SK-N-SH (cell line): ENCODE data around the gene GRIK5. TPM values are rescaled to one million over a fixed set of nuclear protein-coding genes. Genes with fewer than 3 reads are reported as not detected.

Source experiments
- CTCF ChIA-PET: fragments of 300-600, 350-600 bp; formaldehyde crosslinking; extraction: SDS; loops from one replicate; lab custom pipeline; 2021; lab: Yijun Ruan, JAX
- POLR2A ChIA-PET: fragments of 350-600 bp; sonication (Branson Sonifier 250); formaldehyde crosslinking; extraction: SDS; loops from one replicate; lab custom pipeline; 2020; ENCODE audit warnings: antibody characterized with exemption, inconsistent platforms; lab: Yijun Ruan, JAX
- DNase-seq: peaks from one replicate; pipeline ENCODE4 v3.0.0; 2012
- H2AFZ ChIP-seq: fragments of 200-600 bp; sonication (generic); 2 replicates; pipeline ENCODE4 v1.8.1; 2016; ENCODE audit warnings: antibody characterized with exemption, mild to moderate bottlenecking, low read depth
- H3F3A ChIP-seq: fragments of 200-600 bp; sonication (generic); replicated peaks from 2 replicates; pipeline ENCODE3; 2016; ENCODE audit warnings: antibody characterized with exemption, mild to moderate bottlenecking; ENCODE audit not compliant: insufficient read depth
- H3K27ac ChIP-seq, 2 experiments: fragments of 200-500 bp in 1 of 2; fragments of 200-600 bp in 1 of 2; sonication (Bioruptor generic) in 1 of 2; sonication (generic), shearing (Covaris generic) in 1 of 2; 2 replicates each; pipeline versions ENCODE4 v1.5.1 to v1.6.1; 2014 to 2016; ENCODE audit warnings: low read depth in 2 of 2, inconsistent platforms in 1 of 2, low read length in 1 of 2, mild to moderate bottlenecking in 1 of 2, mixed read lengths in 1 of 2
- H3K27me3 ChIP-seq: fragments of 200-600 bp; sonication (generic), shearing (Covaris generic); 2 replicates; pipeline ENCODE4 v1.6.1; 2016; ENCODE audit warnings: mixed run types; ENCODE audit not compliant: insufficient read depth
- H3K36me3 ChIP-seq, 2 experiments: fragments of 200-500 bp in 1 of 2; fragments of 200-600 bp in 1 of 2; sonication (Bioruptor generic) in 1 of 2; sonication (generic) in 1 of 2; replicated peaks in 1 of 2; 2 replicates each; pipeline versions ENCODE3 to v1.5.1; 2014 to 2016; ENCODE audit warnings: low read length in 1 of 2, mild to moderate bottlenecking in 1 of 2; ENCODE audit not compliant: insufficient read depth in 2 of 2, control insufficient read depth in 1 of 2
- H3K4me1 ChIP-seq, 2 experiments: fragments of 200-500 bp in 1 of 2; fragments of 200-600 bp in 1 of 2; sonication (Bioruptor generic) in 1 of 2; sonication (generic), shearing (Covaris generic) in 1 of 2; 2 replicates each; pipeline versions ENCODE4 v1.5.1 to v1.6.1; 2014 to 2016; ENCODE audit warnings: low read depth in 1 of 2, low read length in 1 of 2, mixed run types in 1 of 2; ENCODE audit not compliant: insufficient read depth in 2 of 2, control insufficient read depth in 1 of 2
- H3K4me2 ChIP-seq: fragments of 200-600 bp; sonication (generic), shearing (Covaris generic); 2 replicates; pipeline ENCODE4 v1.6.1; 2017; ENCODE audit warnings: mixed run types
- H3K4me3 ChIP-seq, 2 experiments: fragments of 200-500 bp in 1 of 2; fragments of 200-600 bp in 1 of 2; sonication (Bioruptor generic) in 1 of 2; sonication (generic), shearing (Covaris generic) in 1 of 2; 2 replicates each; pipeline versions ENCODE4 v1.5.1 to v1.8.1; 2014 to 2016; ENCODE audit warnings: low read depth in 2 of 2, inconsistent platforms in 1 of 2, low read length in 1 of 2, mild to moderate bottlenecking in 1 of 2, mixed read lengths in 1 of 2, moderate library complexity in 1 of 2
- H3K79me2 ChIP-seq: fragments of 200-600 bp; sonication (generic); 2 replicates; pipeline ENCODE4 v1.8.1; 2017; ENCODE audit warnings: mild to moderate bottlenecking; ENCODE audit not compliant: insufficient read depth
- H3K9ac ChIP-seq: fragments of 200-600 bp; sonication (generic); 2 replicates; pipeline ENCODE4 v1.6.1; 2017; ENCODE audit warnings: mixed run types
- H3K9me2 ChIP-seq: fragments of 200-600 bp; sonication (generic); 2 replicates; pipeline ENCODE4 v1.6.1; 2017; ENCODE audit warnings: mixed run types
- H3K9me3 ChIP-seq: fragments of 200-600 bp; sonication (generic); 2 replicates; pipeline ENCODE4 v1.6.1; 2017; ENCODE audit warnings: mixed run types, mild to moderate bottlenecking, moderate library complexity
- H4K20me1 ChIP-seq: fragments of 200-600 bp; sonication (generic); 2 replicates; pipeline ENCODE4 v1.6.1; 2017; ENCODE audit warnings: mild to moderate bottlenecking, mixed run types; ENCODE audit not compliant: insufficient read depth
- FOSL2 ChIP-seq: IDR thresholded peaks from 2 replicates; pipeline ENCODE4 v1.4.0; 2012; ENCODE audit warnings: low read depth, mild to moderate bottlenecking, moderate library complexity, borderline replicate concordance
- FOXM1 ChIP-seq: IDR thresholded peaks from 2 replicates; pipeline ENCODE4 v1.4.0; 2012; ENCODE audit warnings: low read depth, mild to moderate bottlenecking
- MEF2A ChIP-seq: IDR thresholded peaks from 2 replicates; pipeline ENCODE4 v1.4.0; 2012; ENCODE audit warnings: low read depth, borderline replicate concordance
- RAD21 ChIP-seq: IDR thresholded peaks from 2 replicates; pipeline ENCODE4 v1.6.1; 2012; ENCODE audit warnings: mild to moderate bottlenecking, low read length
- TCF12 ChIP-seq: IDR thresholded peaks from 2 replicates; pipeline ENCODE4 v1.4.0; 2012
- WGBS: methylation state at CpG from one replicate; pipeline ENCODE4 v1.1.6; 2017; ENCODE audit warnings: low lambda C conversion rate; 5-methylcytosine and 5-hydroxymethylcytosine counted together
- polyA plus RNA-seq, 3 experiments: library from polyadenylated mRNA; depleted of rRNA; stranded (reverse); fragments of >200 nt; gene quantifications; 2 replicates each; pipeline ENCODE4 v1.2.3, GENCODE V29; 2012
- TF ChIP-seq, protein P1 (sequence below): IDR thresholded peaks from 2 replicates; pipeline ENCODE4 v1.4.0; 2012; ENCODE audit warnings: low read depth
- TF ChIP-seq, protein P2 (sequence below): fragments of 150-350 bp; IDR thresholded peaks from 2 replicates; pipeline ENCODE4 v1.6.1; 2017; ENCODE audit warnings: antibody characterized with exemption, low read length, low read depth, borderline replicate concordance

GRIK5 gene
- polyA plus RNA-seq, 1 of the 3 experiments (the other 2 are of a cell fraction) = 2.4 TPM

DNA sequence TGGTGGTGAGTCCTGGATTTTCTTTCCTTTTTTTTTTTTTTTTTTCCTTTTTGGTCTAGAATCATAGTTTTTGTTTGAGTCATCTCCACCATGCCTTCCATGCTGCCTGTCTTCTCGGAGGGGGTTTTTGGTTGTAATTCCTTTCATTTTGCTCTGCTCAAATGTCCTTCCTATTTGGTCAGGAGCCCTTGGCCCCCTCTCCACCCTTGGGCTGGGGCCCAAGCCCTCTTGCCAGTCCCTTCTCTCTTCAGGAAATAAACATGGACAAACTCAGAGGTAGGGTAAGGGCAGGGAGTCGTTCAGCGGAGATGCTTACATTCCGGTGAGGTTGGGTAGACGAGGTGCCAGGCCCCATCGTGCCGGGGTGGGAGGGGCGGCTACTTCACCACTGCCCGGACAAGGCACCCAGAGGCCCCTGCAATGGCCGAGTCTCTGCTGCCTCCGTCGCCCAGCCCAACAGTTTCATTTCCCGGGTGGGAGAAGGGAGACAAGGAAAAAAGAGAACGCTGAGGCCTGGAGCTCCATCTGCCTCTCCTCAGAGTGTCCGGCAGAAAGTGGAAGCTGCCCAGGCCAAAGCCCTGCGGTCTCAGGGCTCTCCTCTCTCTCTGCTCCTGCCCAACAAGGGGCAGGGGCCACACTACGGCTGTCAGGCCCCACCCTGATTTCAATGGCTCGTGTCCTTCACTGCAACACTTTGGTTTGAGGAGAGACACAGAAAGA lies 18.6 kb upstream of the GRIK5 start:
- Histone ChIP-seq H4K20me1 (no peaks in the 10 kb centered on the region), H3K9me3 (no peaks in the 10 kb centered on the region), H3K36me3 (no peaks in the 10 kb centered on the region), H3K4me1 (peaks cover 5 to 16% of the 10 kb centered on the region in 2 experiments; a peak in 3 of 4 replicates), H3K27me3 (no peaks in the 10 kb centered on the region), H3F3A (peaks cover 29% of the 10 kb centered on the region), H2AFZ (peak overlapping the region; percentile 94), H3K9ac (peak overlapping the region; percentile 30; the same call in 1 of the 2 replicates), H3K27ac (peak overlapping the region in 1 of 2 experiments; percentile 65; a peak in 2 of 4 replicates), H3K4me2 (peak overlapping the region; percentile 82), H3K9me2 (no peaks in the 10 kb centered on the region), H3K79me2 (peaks cover 7% of the 10 kb centered on the region; the same call in 1 of the 2 replicates), H3K4me3 (no peak overlapping the region)
- ChIA-PET POLR2A (no interaction called here), CTCF (interaction anchor here (1.0 kb wide), 1 partner anchor 20 kb away, joined by 3 read pairs; no protein-coding TSS in a partner anchor)
- 76% methylated on average over 18 of the region's 18 CpGs for WGBS
- TF ChIP-seq RAD21 (no peak), TCF12 (peak; percentile 10; the same call in 1 of the 2 replicates), MEF2A (no peak), FOSL2 (peak; percentile 59; the same call in 1 of the 2 replicates)
- TF ChIP-seq, protein P1, sequence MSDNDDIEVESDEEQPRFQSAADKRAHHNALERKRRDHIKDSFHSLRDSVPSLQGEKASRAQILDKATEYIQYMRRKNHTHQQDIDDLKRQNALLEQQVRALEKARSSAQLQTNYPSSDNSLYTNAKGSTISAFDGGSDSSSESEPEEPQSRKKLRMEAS = peak; percentile 63; the same call in 1 of the 2 replicates
- no peak for DNase-seq

DNA sequence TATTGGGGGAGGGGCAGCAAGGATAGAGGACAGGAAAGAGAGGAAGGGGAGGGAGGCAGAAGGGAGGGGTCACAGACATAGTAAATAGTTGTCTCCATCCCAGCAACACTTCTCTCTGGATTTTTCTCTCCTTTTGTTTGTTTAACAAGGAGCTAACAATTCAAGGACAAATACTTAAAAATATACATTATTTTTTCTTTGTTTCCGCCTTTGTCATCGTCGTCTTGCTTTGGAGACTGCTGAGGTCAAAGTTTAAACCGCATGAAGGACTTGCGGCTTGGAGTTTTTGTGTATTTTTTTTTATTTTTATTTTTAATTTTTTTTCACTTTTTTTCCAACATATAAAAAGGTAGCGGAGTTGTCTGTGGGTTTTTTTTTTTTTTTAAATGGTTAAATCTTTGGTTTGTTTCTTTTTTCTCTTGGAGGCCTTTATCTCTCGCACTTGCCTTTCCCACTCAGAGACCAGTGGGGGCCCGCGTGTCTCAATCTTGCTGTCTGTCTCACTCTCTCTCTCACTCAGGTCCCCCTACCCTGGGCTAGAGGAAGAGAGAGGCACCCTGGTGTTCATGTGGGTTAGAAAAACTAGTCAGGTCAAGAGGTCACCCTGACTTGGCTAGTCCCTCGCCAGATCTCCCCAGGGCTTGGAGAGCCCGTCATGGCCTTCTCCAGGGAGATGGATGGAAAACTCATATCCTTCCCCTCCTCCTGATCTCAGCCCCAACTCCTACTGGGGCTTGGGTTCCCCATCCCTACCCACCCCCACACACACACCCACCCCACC lies 17.0 kb upstream of the GRIK5 start:
- POLR2A ChIA-PET = no interaction called here
- no peaks in the 10 kb centered on the region for H3K27me3 ChIP-seq
- peaks cover 5 to 16% of the 10 kb centered on the region in 2 experiments; a peak in 3 of 4 replicates for H3K4me1 ChIP-seq
- no peak overlapping the region for H2AFZ ChIP-seq
- CTCF ChIA-PET = interaction anchor here (1.0 kb wide), 1 partner anchor 21 kb away, joined by 3 read pairs; no protein-coding TSS in a partner anchor
- no peak for DNase-seq
- peaks cover 32% of the 10 kb centered on the region for H3F3A ChIP-seq
- TF ChIP-seq, protein P2, sequence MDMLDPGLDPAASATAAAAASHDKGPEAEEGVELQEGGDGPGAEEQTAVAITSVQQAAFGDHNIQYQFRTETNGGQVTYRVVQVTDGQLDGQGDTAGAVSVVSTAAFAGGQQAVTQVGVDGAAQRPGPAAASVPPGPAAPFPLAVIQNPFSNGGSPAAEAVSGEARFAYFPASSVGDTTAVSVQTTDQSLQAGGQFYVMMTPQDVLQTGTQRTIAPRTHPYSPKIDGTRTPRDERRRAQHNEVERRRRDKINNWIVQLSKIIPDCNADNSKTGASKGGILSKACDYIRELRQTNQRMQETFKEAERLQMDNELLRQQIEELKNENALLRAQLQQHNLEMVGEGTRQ = no peak
- TF ChIP-seq RAD21 (no peak), FOSL2 (no peak), FOXM1 (no peak)
- TF ChIP-seq, protein P1 = no peak
- H3K9me3 ChIP-seq = no peaks in the 10 kb centered on the region
- peaks cover 5% of the 10 kb centered on the region; the same call in 1 of the 2 replicates for H4K20me1 ChIP-seq
- whole genome bisulfite sequencing = 95% methylated on average over 11 of the region's 11 CpGs
- peaks cover 21% of the 10 kb centered on the region; the same call in 1 of the 2 replicates for H3K79me2 ChIP-seq
- no peaks in the 10 kb centered on the region for H3K9me2 ChIP-seq
- no peak overlapping the region for H3K9ac ChIP-seq
- H3K36me3 ChIP-seq = peaks cover 2 to 8% of the 10 kb centered on the region in 2 experiments
- no peak overlapping the region for H3K27ac ChIP-seq
- no peak overlapping the region for H3K4me2 ChIP-seq
- no peak overlapping the region for H3K4me3 ChIP-seq
